ENCODE results near the gene ZNF182.

Gene ZNF182

GRCh38 chrX:48003367-48003757 lies 427 bp downstream of the ZNF182 start:
- Histone ChIP-seq H3K4me3 (ENCODE audit: low read depth, low read length) (peak overlapping the region; percentile 65), H3K9ac (no peak overlapping the region), H3K4me1 (no peaks in the 10 kb centered on the region), H3K9me3 (ENCODE audit: control insufficient read depth, low read length) (no peaks in the 10 kb centered on the region), H3K36me3 (ENCODE audit: control insufficient read depth, insufficient read depth, low read length) (no peaks in the 10 kb centered on the region), H3K27ac (peak overlapping the region; percentile 64), H3K27me3 (ENCODE audit: control insufficient read depth, insufficient read depth, low read length) (no peaks in the 10 kb centered on the region), H2AFZ (peak overlapping the region; percentile 71), H3K4me2 (ENCODE audit: low read length) (peak overlapping the region; percentile 61), H3K79me2 (no peaks in the 10 kb centered on the region)
- TF ChIP-seq CTCF (IDR thresholded peaks at IDR 0.05) = no peak

- Histone ChIP-seq H3K4me3 (ENCODE audit: low read depth, low read length) (peak overlapping the region; percentile 65), H3K27ac (no peak overlapping the region), H3K9ac (no peak overlapping the region)
These were observed 860 bp downstream of the ZNF182 start for GRCh38 chrX:48002929-48003328.

GRCh38 chrX:48002319-48002718 lies 1.5 kb downstream of the ZNF182 start:
- Histone ChIP-seq H3K27ac (no peak overlapping the region), H3K27me3 (ENCODE audit: control insufficient read depth, insufficient read depth, low read length) (no peaks in the 10 kb centered on the region), H3K79me2 (no peaks in the 10 kb centered on the region)

More at GRCh38 chrX:48002929-48003328, 860 bp downstream of the ZNF182 start:
- Histone ChIP-seq H3K9me3 (ENCODE audit: control insufficient read depth, low read length) (no peaks in the 10 kb centered on the region), H2AFZ (no peak overlapping the region), H3K79me2 (no peaks in the 10 kb centered on the region), H3K27me3 (ENCODE audit: control insufficient read depth, insufficient read depth, low read length) (no peaks in the 10 kb centered on the region), H3K4me2 (ENCODE audit: low read length) (peak overlapping the region; percentile 61), H3K4me1 (no peaks in the 10 kb centered on the region), H3K36me3 (ENCODE audit: control insufficient read depth, insufficient read depth, low read length) (no peaks in the 10 kb centered on the region)
- TF ChIP-seq CTCF (IDR thresholded peaks at IDR 0.05) = no peak

GRCh38 chrX:48001260-48001659 lies 2.5 kb downstream of the ZNF182 start:
- Histone ChIP-seq H3K4me1 (no peaks in the 10 kb centered on the region), H3K9ac (no peak overlapping the region), H3K27me3 (ENCODE audit: control insufficient read depth, insufficient read depth, low read length) (no peaks in the 10 kb centered on the region), H2AFZ (no peak overlapping the region), H3K9me3 (ENCODE audit: control insufficient read depth, low read length) (no peaks in the 10 kb centered on the region), H3K4me3 (ENCODE audit: low read depth, low read length) (no peak overlapping the region), H3K36me3 (ENCODE audit: control insufficient read depth, insufficient read depth, low read length) (no peaks in the 10 kb centered on the region), H3K79me2 (no peaks in the 10 kb centered on the region), H3K4me2 (ENCODE audit: low read length) (no peak overlapping the region), H3K27ac (no peak overlapping the region)
- TF ChIP-seq CTCF (IDR thresholded peaks at IDR 0.05) = no peak

More at GRCh38 chrX:48002319-48002718, 1.5 kb downstream of the ZNF182 start:
- no peak overlapping the region for H3K4me2 ChIP-seq (ENCODE audit: low read length)
- no peak overlapping the region for H2AFZ ChIP-seq
- H3K9ac ChIP-seq = no peak overlapping the region
- H3K36me3 ChIP-seq (ENCODE audit: control insufficient read depth, insufficient read depth, low read length) = no peaks in the 10 kb centered on the region
- TF ChIP-seq CTCF (IDR thresholded peaks at IDR 0.05) = no peak
- no peak overlapping the region for H3K4me3 ChIP-seq (ENCODE audit: low read depth, low read length)
- no peaks in the 10 kb centered on the region for H3K4me1 ChIP-seq
- no peaks in the 10 kb centered on the region for H3K9me3 ChIP-seq (ENCODE audit: control insufficient read depth, low read length)

GRCh38 chrX:47992669-47993068 lies 11.1 kb downstream of the ZNF182 start:
- no peaks in the 10 kb centered on the region for H3K4me1 ChIP-seq
- no peak overlapping the region for H3K9ac ChIP-seq
- no peaks in the 10 kb centered on the region for H3K9me3 ChIP-seq (ENCODE audit: control insufficient read depth, low read length)
- no peak overlapping the region for H3K27ac ChIP-seq
- H3K4me3 ChIP-seq (ENCODE audit: low read depth, low read length) = no peak overlapping the region
- no peaks in the 10 kb centered on the region for H3K79me2 ChIP-seq
- H3K27me3 ChIP-seq (ENCODE audit: control insufficient read depth, insufficient read depth, low read length) = no peaks in the 10 kb centered on the region
- H3K4me2 ChIP-seq (ENCODE audit: low read length) = no peak overlapping the region
- no peaks in the 10 kb centered on the region for H3K36me3 ChIP-seq (ENCODE audit: control insufficient read depth, insufficient read depth, low read length)
- H2AFZ ChIP-seq = no peak overlapping the region
- no peak for TF ChIP-seq CTCF (IDR thresholded peaks at IDR 0.05)

Measured in parathyroid adenoma (tissue), 2 donors.